ENCODE results near the gene TBC1D14.

The TBC1D14 gene

DNA sequence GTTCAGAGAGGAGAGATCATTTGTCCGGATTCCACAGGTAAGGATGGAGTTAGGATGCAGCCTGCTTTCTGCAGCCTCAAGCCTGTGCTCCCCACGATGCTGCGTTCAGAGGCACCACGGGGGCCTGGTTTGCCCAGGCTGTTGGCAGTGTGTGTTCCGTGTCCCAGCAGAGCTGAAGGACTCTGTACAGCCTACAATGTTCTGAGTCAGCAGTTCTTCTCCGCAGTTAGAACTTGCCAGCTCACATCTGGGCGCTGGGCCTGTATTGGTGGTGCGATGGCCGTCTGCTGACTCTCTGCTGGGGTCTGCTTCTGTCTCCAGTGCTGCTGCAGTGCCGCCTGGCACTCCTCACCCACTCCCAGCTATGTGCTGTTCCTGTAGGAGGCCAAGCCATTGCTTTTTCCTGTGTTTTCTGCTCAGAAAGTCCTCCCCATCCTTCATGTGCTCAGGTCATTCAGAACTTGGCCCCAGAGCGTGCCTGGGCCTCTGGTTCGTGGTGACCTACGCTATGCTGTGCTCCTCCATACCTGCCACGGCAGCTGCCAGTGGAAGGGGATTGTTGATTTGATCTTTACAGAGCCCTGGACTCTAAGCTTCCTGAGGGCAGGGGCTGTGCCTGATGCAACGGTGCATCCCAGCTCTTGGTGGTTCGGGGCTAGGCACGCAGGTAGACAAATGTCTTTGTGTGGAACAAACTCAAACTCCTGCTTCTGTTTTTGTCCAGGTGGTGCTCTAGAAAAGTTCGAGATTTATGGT is 91.0 kb downstream of the TBC1D14 start:
- no peak for TF ChIP-seq REST (IDR thresholded peaks at IDR 0.05; ENCODE audit: insufficient read depth in 1 of 2, low read depth in 2 of 2, low read length in 2 of 2)
- no peak for TF ChIP-seq TAF1 (IDR thresholded peaks at IDR 0.05; ENCODE audit: borderline replicate concordance, insufficient read depth, low read length)

DNA sequence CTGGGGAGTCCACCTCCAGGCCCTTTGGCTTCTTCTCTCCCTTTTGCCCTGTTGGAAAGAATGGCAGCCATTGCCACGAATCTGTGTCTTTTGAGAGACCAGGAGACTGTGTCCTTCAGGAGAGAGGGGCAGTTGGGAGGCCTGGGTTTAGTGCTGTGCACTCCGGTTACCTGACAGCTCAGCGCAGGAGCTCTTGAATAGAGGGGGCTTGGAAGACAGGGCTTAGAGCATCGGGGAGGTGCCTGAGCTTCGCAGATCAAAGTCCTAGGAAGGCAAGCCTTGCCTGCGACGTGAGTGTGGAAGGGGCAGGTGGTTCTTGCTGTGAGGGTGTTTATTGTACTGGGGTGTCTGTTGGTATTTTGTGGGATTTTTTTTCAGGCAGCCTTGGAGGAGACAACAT is 91.6 kb downstream of the TBC1D14 start:
- TF ChIP-seq TAF1 (IDR thresholded peaks at IDR 0.05; ENCODE audit: borderline replicate concordance, insufficient read depth, low read length), result no peak
- no peak for TF ChIP-seq SIN3A (IDR thresholded peaks at IDR 0.05; ENCODE audit: borderline replicate concordance, insufficient read depth, low read length)
- no peak for TF ChIP-seq POLR2AphosphoS5 (IDR thresholded peaks at IDR 0.05; ENCODE audit: low read depth, low read length)
- TF ChIP-seq FOXP2 (optimal IDR thresholded peaks at IDR 0.05; ENCODE audit: borderline replicate concordance, extremely low read depth, extremely low read length, insufficient read depth), result no peak
- no peak for TF ChIP-seq REST (IDR thresholded peaks at IDR 0.05; ENCODE audit: insufficient read depth in 1 of 2, low read depth in 2 of 2, low read length in 2 of 2)

DNA sequence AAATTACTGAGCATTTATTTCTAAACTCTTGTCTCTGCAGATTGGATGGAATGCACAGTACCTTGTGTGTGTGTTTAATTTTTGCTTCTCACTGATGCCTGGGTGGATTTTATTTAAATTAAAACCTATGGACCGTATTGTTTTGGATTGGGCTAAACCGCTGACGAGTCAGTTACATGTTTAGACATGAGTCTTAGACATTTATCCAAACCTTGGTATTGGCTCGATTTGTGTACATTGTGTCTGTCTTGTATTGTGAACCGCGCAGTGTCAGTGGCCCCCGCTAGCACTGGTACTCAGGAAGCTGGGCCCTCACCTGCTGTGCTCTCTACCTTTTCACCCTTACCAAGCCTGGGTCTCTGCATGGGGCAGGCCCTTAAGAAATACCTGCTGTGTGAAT is 92.7 kb downstream of the TBC1D14 start:
- TF ChIP-seq REST (IDR thresholded peaks at IDR 0.05; ENCODE audit: insufficient read depth in 1 of 2, low read depth in 2 of 2, low read length in 2 of 2), result no peak
- TF ChIP-seq FOXP2 (optimal IDR thresholded peaks at IDR 0.05; ENCODE audit: borderline replicate concordance, extremely low read depth, extremely low read length, insufficient read depth), result no peak
- no peak for TF ChIP-seq SIN3A (IDR thresholded peaks at IDR 0.05; ENCODE audit: borderline replicate concordance, insufficient read depth, low read length)
- TF ChIP-seq TAF1 (IDR thresholded peaks at IDR 0.05; ENCODE audit: borderline replicate concordance, insufficient read depth, low read length), result no peak
- no peak for TF ChIP-seq POLR2AphosphoS5 (IDR thresholded peaks at IDR 0.05; ENCODE audit: low read depth, low read length)

- TF ChIP-seq SIN3A (IDR thresholded peaks at IDR 0.05; ENCODE audit: borderline replicate concordance, insufficient read depth, low read length), result no peak
- TF ChIP-seq FOXP2 (optimal IDR thresholded peaks at IDR 0.05; ENCODE audit: borderline replicate concordance, extremely low read depth, extremely low read length, insufficient read depth), result no peak
Measured at GRCh38 chr4:7003176-7003878, 93.7 kb downstream of the TBC1D14 start.

DNA sequence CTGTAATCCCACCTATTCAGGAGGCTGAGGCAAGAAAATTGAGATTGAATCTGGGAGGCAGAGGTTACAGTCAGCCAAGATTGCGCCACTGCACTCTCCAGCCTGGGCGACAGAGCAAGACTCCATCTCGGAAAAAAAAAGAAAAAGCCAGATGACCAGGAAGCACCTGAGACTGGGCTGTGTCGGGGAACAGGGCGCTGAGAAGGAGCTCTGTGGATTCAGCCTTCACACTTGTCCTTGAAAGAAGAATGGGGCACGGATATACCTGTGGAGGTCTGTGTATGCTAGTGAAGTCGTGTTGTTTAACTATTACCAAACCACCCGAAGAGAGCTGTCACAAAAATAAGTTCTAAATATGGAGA is 94.2 kb downstream of the TBC1D14 start:
- TF ChIP-seq POLR2AphosphoS5 (IDR thresholded peaks at IDR 0.05; ENCODE audit: low read depth, low read length), result no peak
- TF ChIP-seq REST (IDR thresholded peaks at IDR 0.05; ENCODE audit: insufficient read depth in 1 of 2, low read depth in 2 of 2, low read length in 2 of 2), result no peak
- no peak for TF ChIP-seq FOXP2 (optimal IDR thresholded peaks at IDR 0.05; ENCODE audit: borderline replicate concordance, extremely low read depth, extremely low read length, insufficient read depth)
- no peak for TF ChIP-seq TAF1 (IDR thresholded peaks at IDR 0.05; ENCODE audit: borderline replicate concordance, insufficient read depth, low read length)
- no peak for TF ChIP-seq SIN3A (IDR thresholded peaks at IDR 0.05; ENCODE audit: borderline replicate concordance, insufficient read depth, low read length)

Data from PFSK-1 (cell line).